Measurements from ENCODE around the gene CARMIL3. TPM values are rescaled to one million over a fixed set of nuclear protein-coding genes. Genes with fewer than 3 reads are reported as not detected.

Gene CARMIL3
- total RNA-seq, 2 experiments from 2014 or later = 0.05 to 0.11 TPM

DNA sequence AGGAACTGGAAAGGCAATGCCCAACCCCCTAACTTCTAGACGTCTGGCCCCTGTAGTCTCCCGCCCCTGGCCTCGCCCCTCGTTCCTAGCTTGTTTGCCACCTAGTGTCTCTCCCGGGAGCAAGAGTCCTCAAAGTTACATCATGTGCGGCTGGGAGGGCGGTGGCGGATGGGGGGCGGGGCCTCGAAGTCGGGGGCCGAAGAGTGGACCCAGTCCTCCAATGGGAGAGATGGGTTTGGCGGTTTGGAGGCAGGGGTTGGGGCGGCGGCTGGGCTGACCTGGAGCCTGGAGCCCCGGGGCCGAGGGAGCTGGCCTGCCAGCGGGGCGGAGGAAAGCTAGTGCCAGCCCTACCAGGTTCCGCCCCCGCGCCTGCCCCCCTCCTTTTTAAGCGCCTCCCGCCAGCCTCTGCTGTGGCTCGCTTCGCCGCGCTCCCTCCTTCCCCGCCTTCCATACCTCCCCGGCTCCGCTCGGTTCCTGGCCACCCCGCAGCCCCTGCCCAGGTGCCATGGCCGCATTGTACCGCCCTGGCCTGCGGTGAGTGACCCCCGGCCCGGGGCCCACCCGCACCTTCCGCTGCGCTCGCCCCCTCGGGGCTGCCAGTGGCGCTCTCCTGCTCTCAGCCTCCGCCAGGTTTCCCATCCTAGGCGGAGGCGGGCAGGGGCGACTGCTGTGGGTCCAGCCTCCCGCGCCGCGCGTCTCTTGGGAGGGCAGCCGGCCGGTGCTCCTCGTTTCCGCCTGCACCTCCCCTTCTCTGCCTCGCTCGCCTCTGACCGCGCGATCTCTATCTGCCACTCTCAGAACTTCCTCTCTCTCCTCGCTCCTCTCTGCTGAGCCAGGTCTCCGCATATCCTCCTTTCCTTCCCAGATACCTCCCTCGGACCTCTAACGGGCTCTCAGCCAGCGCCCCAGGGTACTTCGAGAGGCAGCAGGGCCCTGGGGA lies 42.4 kb downstream of the CARMIL3 start, which contains the start of gene PCK2:
PCK2 (plus strand) TSS at position 411 of the 940 bp plus-strand sequence; CDS start at position 506, 95 bp downstream.
- ChIA-PET POLR2A (interaction anchor here (1.1 to 8.5 kb wide), 15 partner anchors 10 to 773 kb away, joined by 3 to 89 read pairs (median 10); partner anchors contain the start of genes CHMP4A, DCAF11, DHRS1 and EMC9), CTCF (interaction anchor here (1.9 to 7.3 kb wide), 2 partner anchors 13 to 14 kb away, joined by 7 to 63 read pairs; no protein-coding TSS in a partner anchor)
- Histone ChIP-seq H3K9me3 (ENCODE audit: control insufficient read depth in 1 of 2, insufficient read depth in 1 of 2, low read length in 2 of 2) (no peaks in the 10 kb centered on the region), H3K4me1 (ENCODE audit: insufficient read depth, low read length) (peaks cover 29% of the 10 kb centered on the region), H3K27me3 (ENCODE audit: control insufficient read depth in 1 of 2, insufficient read depth in 2 of 2, low read length in 2 of 2) (no peaks in the 10 kb centered on the region), H3K36me3 (ENCODE audit: insufficient read depth, low read length) (peaks cover 13% of the 10 kb centered on the region), H3K4me3 (ENCODE audit: low read length) (peak within 1 kb of the TSS; percentile 97), H3K27ac (ENCODE audit: low read depth in 1 of 2, low read length in 2 of 2) (peak within 1 kb of the TSS; percentile 71 to 78)
- H3K27ac Mint-ChIP-seq = peak within 1 kb of the TSS; percentile 90
- peak; percentile 53 to 82 (median 67) for DNase-seq
- TF ChIP-seq, protein P1, sequence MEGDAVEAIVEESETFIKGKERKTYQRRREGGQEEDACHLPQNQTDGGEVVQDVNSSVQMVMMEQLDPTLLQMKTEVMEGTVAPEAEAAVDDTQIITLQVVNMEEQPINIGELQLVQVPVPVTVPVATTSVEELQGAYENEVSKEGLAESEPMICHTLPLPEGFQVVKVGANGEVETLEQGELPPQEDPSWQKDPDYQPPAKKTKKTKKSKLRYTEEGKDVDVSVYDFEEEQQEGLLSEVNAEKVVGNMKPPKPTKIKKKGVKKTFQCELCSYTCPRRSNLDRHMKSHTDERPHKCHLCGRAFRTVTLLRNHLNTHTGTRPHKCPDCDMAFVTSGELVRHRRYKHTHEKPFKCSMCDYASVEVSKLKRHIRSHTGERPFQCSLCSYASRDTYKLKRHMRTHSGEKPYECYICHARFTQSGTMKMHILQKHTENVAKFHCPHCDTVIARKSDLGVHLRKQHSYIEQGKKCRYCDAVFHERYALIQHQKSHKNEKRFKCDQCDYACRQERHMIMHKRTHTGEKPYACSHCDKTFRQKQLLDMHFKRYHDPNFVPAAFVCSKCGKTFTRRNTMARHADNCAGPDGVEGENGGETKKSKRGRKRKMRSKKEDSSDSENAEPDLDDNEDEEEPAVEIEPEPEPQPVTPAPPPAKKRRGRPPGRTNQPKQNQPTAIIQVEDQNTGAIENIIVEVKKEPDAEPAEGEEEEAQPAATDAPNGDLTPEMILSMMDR (IDR thresholded peaks at IDR 0.05) = no peak
- H3K4me1 Mint-ChIP-seq (ENCODE audit: low read depth) = peaks cover 37% of the 10 kb centered on the region
- intact Hi-C loops (cut with DNase I, micrococcal nuclease) = loop anchor here (1.0 to 10.0 kb wide), 4 partner anchors 15 to 119 kb away; no protein-coding TSS in a partner anchor
- peak within 1 kb of the TSS; percentile 97 for H3K4me3 Mint-ChIP-seq
- peaks cover 15% of the 10 kb centered on the region for H3K36me3 Mint-ChIP-seq (ENCODE audit: low read depth)
- no peaks in the 10 kb centered on the region for H3K9me3 Mint-ChIP-seq
- peak; percentile 77 for ATAC-seq (ENCODE audit: poor library complexity)
- no peaks in the 10 kb centered on the region for H3K27me3 Mint-ChIP-seq

DNA sequence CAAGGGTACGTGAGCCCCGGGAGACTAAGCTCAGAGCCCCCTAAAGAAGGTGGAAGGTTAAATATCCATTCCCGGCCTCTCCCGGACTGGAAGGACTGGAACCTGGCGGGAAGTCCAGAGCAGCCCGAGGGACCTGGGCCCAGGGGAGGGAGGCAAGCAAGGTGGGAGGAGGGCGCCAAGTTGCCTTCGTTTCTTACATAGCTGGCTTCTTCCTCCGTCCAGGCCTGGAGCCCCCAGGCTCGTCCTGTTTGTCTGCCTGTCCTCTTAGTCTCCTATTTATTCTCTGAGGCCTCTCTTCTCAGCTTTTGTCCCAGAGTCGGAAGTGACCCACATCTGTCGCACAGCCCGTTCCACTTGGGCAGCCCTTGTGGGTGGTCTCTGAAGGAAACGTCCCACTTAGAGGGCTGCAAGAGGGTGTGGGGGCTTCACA lies 43.0 kb downstream of the CARMIL3 start:
- no peaks in the 10 kb centered on the region for H3K27me3 Mint-ChIP-seq
- TF ChIP-seq, protein P1 (IDR thresholded peaks at IDR 0.05) = no peak
- Histone ChIP-seq H3K27ac (ENCODE audit: low read depth in 1 of 2, low read length in 2 of 2) (peak overlapping the region; percentile 71 to 78), H3K36me3 (ENCODE audit: insufficient read depth, low read length) (peaks cover 20% of the 10 kb centered on the region), H3K9me3 (ENCODE audit: control insufficient read depth in 1 of 2, insufficient read depth in 1 of 2, low read length in 2 of 2) (no peaks in the 10 kb centered on the region), H3K27me3 (ENCODE audit: control insufficient read depth in 1 of 2, insufficient read depth in 2 of 2, low read length in 2 of 2) (no peaks in the 10 kb centered on the region), H3K4me3 (ENCODE audit: low read length) (peak overlapping the region; percentile 97), H3K4me1 (ENCODE audit: insufficient read depth, low read length) (peaks cover 29% of the 10 kb centered on the region)
- peak in 2 of 14 experiments; percentile 11 to 34 for DNase-seq
- ATAC-seq (ENCODE audit: poor library complexity) = no peak
- peaks cover 21% of the 10 kb centered on the region for H3K36me3 Mint-ChIP-seq (ENCODE audit: low read depth)
- H3K27ac Mint-ChIP-seq = peak overlapping the region; percentile 90
- H3K9me3 Mint-ChIP-seq = no peaks in the 10 kb centered on the region
- ChIA-PET CTCF (interaction anchor here (1.9 to 7.3 kb wide), 2 partner anchors 13 kb away, joined by 7 to 63 read pairs; no protein-coding TSS in a partner anchor), POLR2A (interaction anchor here (1.0 to 8.5 kb wide), 14 partner anchors 10 to 774 kb away, joined by 3 to 89 read pairs (median 10); partner anchors contain the start of genes CHMP4A, DCAF11, DHRS1 and EMC9)
- H3K4me3 Mint-ChIP-seq = peak overlapping the region; percentile 97
- H3K4me1 Mint-ChIP-seq (ENCODE audit: low read depth) = peaks cover 37% of the 10 kb centered on the region
- intact Hi-C loops (cut with DNase I, micrococcal nuclease) = loop anchor here (1.0 to 10.0 kb wide), 4 partner anchors 14 to 120 kb away; no protein-coding TSS in a partner anchor

All from CD4-positive, alpha-beta T cell (primary cell).